ENCODE data around the gene FIGLA. TPM values are rescaled to one million over a fixed set of nuclear protein-coding genes. Genes with fewer than 3 reads are reported as not detected.

Gene FIGLA
- total RNA-seq, 1 donor from 2014 or later = not detected

- no peak for DNase-seq (ENCODE audit: extremely low spot score in 2 of 2)
- Histone ChIP-seq H3K4me1 (peaks cover under 1% of the 10 kb centered on the region), H3K27me3 (no peaks in the 10 kb centered on the region), H3K4me3 (no peak overlapping the region), H3K27ac (no peak overlapping the region), H3K36me3 (no peaks in the 10 kb centered on the region), H3K9me3 (no peaks in the 10 kb centered on the region)
- intact Hi-C loops (cut with DNase I) = no loop called here
- TF ChIP-seq POLR2A (IDR thresholded peaks at IDR 0.05) (no peak), CTCF (IDR thresholded peaks at IDR 0.05) (no peak), POLR2AphosphoS5 (IDR thresholded peaks at IDR 0.05; ENCODE audit: insufficient read depth in 1 of 2, low read depth in 1 of 2) (no peak)
Measured at GRCh38 chr2:70784320-70784719, 6.1 kb downstream of the FIGLA start.

- intact Hi-C loops (cut with DNase I) = no loop called here
- TF ChIP-seq POLR2AphosphoS5 (IDR thresholded peaks at IDR 0.05; ENCODE audit: insufficient read depth in 1 of 2, low read depth in 1 of 2) (no peak), CTCF (IDR thresholded peaks at IDR 0.05) (no peak), POLR2A (IDR thresholded peaks at IDR 0.05) (no peak)
- H3K4me1 ChIP-seq = no peaks in the 10 kb centered on the region
- no peak for DNase-seq (ENCODE audit: extremely low spot score in 2 of 2)
- no peaks in the 10 kb centered on the region for H3K27me3 ChIP-seq
- no peaks in the 10 kb centered on the region for H3K36me3 ChIP-seq
- H3K27ac ChIP-seq = no peak overlapping the region
- no peak overlapping the region for H3K4me3 ChIP-seq
- H3K9me3 ChIP-seq = no peaks in the 10 kb centered on the region
Measured at GRCh38 chr2:70779911-70780545, 10.4 kb downstream of the FIGLA start.

GRCh38 chr2:70779491-70779890 lies 11.0 kb downstream of the FIGLA start:
- intact Hi-C loops (cut with DNase I) = no loop called here
- H3K27ac ChIP-seq = no peak overlapping the region
- H3K4me3 ChIP-seq = no peak overlapping the region
- TF ChIP-seq CTCF (IDR thresholded peaks at IDR 0.05) = no peak
- no peak for TF ChIP-seq POLR2AphosphoS5 (IDR thresholded peaks at IDR 0.05; ENCODE audit: insufficient read depth in 1 of 2, low read depth in 1 of 2)
- no peak for TF ChIP-seq POLR2A (IDR thresholded peaks at IDR 0.05)
- no peak for DNase-seq (ENCODE audit: extremely low spot score in 2 of 2)
- no peaks in the 10 kb centered on the region for H3K4me1 ChIP-seq
- no peaks in the 10 kb centered on the region for H3K36me3 ChIP-seq
- H3K27me3 ChIP-seq = no peaks in the 10 kb centered on the region
- H3K9me3 ChIP-seq = no peaks in the 10 kb centered on the region

- TF ChIP-seq POLR2A (IDR thresholded peaks at IDR 0.05) (no peak), CTCF (IDR thresholded peaks at IDR 0.05) (no peak), POLR2AphosphoS5 (IDR thresholded peaks at IDR 0.05; ENCODE audit: insufficient read depth in 1 of 2, low read depth in 1 of 2) (no peak)
- Histone ChIP-seq H3K27me3 (no peaks in the 10 kb centered on the region), H3K36me3 (no peaks in the 10 kb centered on the region), H3K9me3 (no peaks in the 10 kb centered on the region), H3K4me3 (no peak overlapping the region), H3K4me1 (no peaks in the 10 kb centered on the region), H3K27ac (no peak overlapping the region)
- intact Hi-C loops (cut with DNase I) = no loop called here
- DNase-seq (ENCODE audit: extremely low spot score in 2 of 2) = no peak
Measured at GRCh38 chr2:70778676-70779075, 11.8 kb downstream of the FIGLA start.

GRCh38 chr2:70777450-70777849 lies 13.0 kb downstream of the FIGLA start:
- Histone ChIP-seq H3K27me3 (no peaks in the 10 kb centered on the region), H3K9me3 (no peaks in the 10 kb centered on the region), H3K27ac (no peak overlapping the region), H3K4me3 (no peak overlapping the region), H3K4me1 (no peaks in the 10 kb centered on the region), H3K36me3 (no peaks in the 10 kb centered on the region)
- DNase-seq (ENCODE audit: extremely low spot score in 2 of 2) = no peak
- TF ChIP-seq CTCF (IDR thresholded peaks at IDR 0.05) (no peak), POLR2A (IDR thresholded peaks at IDR 0.05) (no peak), POLR2AphosphoS5 (IDR thresholded peaks at IDR 0.05; ENCODE audit: insufficient read depth in 1 of 2, low read depth in 1 of 2) (no peak)
- intact Hi-C loops (cut with DNase I) = no loop called here

Data from vagina (tissue), 2 donors.